ENCODE measurements around the gene CFL2.

Gene CFL2

DNA sequence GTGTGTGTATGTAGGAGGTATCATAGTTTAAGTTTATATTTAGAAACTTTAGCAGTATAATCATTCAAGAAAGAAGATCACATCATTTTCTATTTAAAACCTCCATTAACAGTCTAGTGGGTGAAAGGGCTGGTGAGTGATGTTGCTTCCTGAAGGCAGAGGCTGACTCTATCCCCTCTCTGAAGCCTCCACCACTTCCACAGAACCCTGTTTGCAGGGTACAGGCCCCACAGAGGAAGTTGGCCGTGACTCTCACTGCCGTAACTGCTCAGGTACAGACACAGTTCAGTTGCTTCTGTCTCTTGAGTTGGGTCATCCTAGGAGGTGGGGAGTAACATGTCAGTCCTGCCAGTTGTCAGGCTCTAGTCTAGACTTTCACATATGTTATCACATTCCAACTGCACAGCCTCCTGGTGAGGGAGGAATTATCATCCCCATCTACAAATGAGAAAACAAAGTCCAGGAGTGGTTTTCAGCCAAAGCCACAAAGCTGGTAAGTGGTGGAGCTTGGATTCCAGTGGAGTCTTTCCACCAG, 31.5 kb downstream of the CFL2 start:
- no peak for TF ChIP-seq CTCF (IDR thresholded peaks at IDR 0.05; ENCODE audit: extremely low read depth, missing control alignments)
- peak; percentile 52 for DNase-seq (ENCODE audit: low spot score)

- no peak for TF ChIP-seq CTCF (IDR thresholded peaks at IDR 0.05; ENCODE audit: extremely low read depth, missing control alignments)
- no peak for DNase-seq (ENCODE audit: low spot score)
Measured at GRCh38 chr14:34680806-34681479, 33.5 kb downstream of the CFL2 start.

DNA sequence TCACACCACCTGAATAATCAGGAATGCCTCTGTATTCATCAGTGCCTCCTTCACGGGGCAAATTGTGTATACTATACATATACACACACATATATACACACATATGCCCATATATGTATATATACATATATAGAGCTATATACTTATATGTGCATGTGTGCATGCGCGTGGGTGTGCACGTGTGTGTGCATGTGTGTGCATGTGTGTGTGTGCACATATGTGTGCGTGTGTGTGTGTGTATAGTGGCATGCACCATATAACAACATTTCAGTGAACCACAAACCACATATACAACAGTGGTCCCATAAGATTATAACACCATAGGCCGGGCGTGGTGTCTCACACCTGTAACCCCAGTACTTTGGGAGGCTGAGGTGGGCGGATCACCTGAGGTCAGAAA, 35.7 kb downstream of the CFL2 start:
- no peak for TF ChIP-seq CTCF (IDR thresholded peaks at IDR 0.05; ENCODE audit: extremely low read depth, missing control alignments)
- no peak for DNase-seq (ENCODE audit: low spot score)

DNA sequence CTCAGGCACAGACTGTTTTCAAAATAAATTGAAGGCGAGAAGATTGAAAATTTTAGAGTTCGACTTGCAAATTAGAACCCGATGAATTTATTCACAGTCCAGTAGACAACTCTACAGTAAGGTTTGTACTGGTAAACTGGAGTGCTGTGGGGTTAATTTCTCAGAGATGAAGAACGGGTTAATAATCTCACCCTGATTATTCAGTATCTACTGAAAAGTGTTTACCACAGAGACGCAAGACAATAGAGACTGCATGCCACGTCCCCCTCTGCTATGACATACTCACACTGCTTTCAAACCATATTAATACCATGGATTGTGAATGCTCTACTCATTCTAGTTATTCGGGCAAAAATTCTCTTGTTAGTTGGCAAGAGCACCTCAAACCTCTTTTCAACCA, 36.1 kb downstream of the CFL2 start:
- TF ChIP-seq CTCF (IDR thresholded peaks at IDR 0.05; ENCODE audit: extremely low read depth, missing control alignments): no peak
- no peak for DNase-seq (ENCODE audit: low spot score)

GRCh38 chr14:34676516-34677211, 37.7 kb downstream of the CFL2 start:
- TF ChIP-seq CTCF (IDR thresholded peaks at IDR 0.05; ENCODE audit: extremely low read depth, missing control alignments): no peak
- DNase-seq (ENCODE audit: low spot score): no peak

GRCh38 chr14:34673702-34674101, 40.7 kb downstream of the CFL2 start:
- no peak for TF ChIP-seq CTCF (IDR thresholded peaks at IDR 0.05; ENCODE audit: extremely low read depth, missing control alignments)
- DNase-seq (ENCODE audit: low spot score): no peak

DNA sequence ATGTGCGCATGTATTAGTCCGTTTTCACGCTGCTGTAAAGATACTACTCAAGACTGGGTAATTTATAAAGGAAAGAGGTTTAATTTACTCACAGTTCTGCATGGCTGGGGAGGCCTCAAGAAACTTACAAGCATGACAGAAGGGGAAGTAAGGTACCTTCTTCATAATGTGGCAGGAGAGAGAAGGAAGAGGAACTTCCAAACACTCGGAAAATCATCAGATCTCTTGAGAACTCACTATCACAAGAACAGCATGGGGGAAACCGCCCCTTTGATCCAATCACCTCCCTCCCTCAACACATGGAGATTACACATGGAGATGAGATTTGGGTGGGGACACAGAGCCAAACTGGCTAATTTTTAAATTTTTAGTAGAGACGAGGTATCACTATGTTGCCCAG, 42.7 kb downstream of the CFL2 start:
- TF ChIP-seq CTCF (IDR thresholded peaks at IDR 0.05; ENCODE audit: extremely low read depth, missing control alignments): no peak
- DNase-seq (ENCODE audit: low spot score): no peak

Data from GM20000 (cell line).